K562 (cell line): ENCODE measurements around the gene MAK. TPM values are rescaled to one million over a fixed set of nuclear protein-coding genes. Genes with fewer than 3 reads are reported as not detected.

Experiments
- ASH1L ChIP-seq: fragments of 450-650 bp; IDR thresholded peaks from 2 replicates; pipeline ENCODE4 v1.6.1; 2018; ENCODE audit warnings: borderline replicate concordance, mild to moderate bottlenecking, low read depth; ENCODE audit not compliant: partially characterized antibody
- BCOR ChIP-seq: fragments of 450-650 bp; IDR thresholded peaks from 2 replicates; pipeline ENCODE4 v1.6.1; 2016
- CREM ChIP-seq: IDR thresholded peaks from 2 replicates; pipeline ENCODE4 v1.6.1; 2014; ENCODE audit warnings: antibody characterized with exemption, low read depth
- DDX20 ChIP-seq: fragments of 450-650 bp; IDR thresholded peaks from 2 replicates; pipeline ENCODE4 v1.6.1; 2016; ENCODE audit warnings: missing genetic modification characterization, low read depth, mild to moderate bottlenecking, missing compliant biosample characterization, moderate library complexity
- DPF2 ChIP-seq: fragments of 450-650 bp; IDR thresholded peaks from 2 replicates; pipeline ENCODE4 v1.6.1; 2016
- GATA2 ChIP-seq: sonication (generic); formaldehyde crosslinking; IDR thresholded peaks from 2 replicates; pipeline ENCODE4 v1.4.0; 2020; ENCODE audit warnings: mild to moderate bottlenecking, missing genetic modification reagents
- HNRNPH1 ChIP-seq: fragments of 200-400 bp; formaldehyde crosslinking; optimal IDR thresholded peaks from 2 replicates; pipeline ENCODE3; 2017; ENCODE audit warnings: low read depth, mild to moderate bottlenecking, low read length, moderate library complexity
- MEF2A ChIP-seq: IDR thresholded peaks from 2 replicates; pipeline ENCODE4 v1.6.1; 2011; ENCODE audit warnings: low read depth, mild to moderate bottlenecking, low read length, moderate library complexity; ENCODE audit not compliant: control insufficient read depth
- MTA2 ChIP-seq: fragments of 450-650 bp; IDR thresholded peaks from 2 replicates; pipeline ENCODE4 v1.6.1; 2016; ENCODE audit warnings: low read depth
- NONO ChIP-seq, 2 experiments: fragments of 200-400 bp in 1 of 2; fragments of 450-650 bp in 1 of 2; formaldehyde crosslinking in 1 of 2; IDR thresholded peaks; 2 replicates each; pipeline ENCODE4 v1.6.1; 2017; ENCODE audit warnings: low read depth in 2 of 2, mild to moderate bottlenecking in 2 of 2, moderate library complexity in 2 of 2, low read length in 1 of 2
- RBM39 ChIP-seq: fragments of 200-400 bp; formaldehyde crosslinking; optimal IDR thresholded peaks from 2 replicates; pipeline ENCODE3; 2018; ENCODE audit warnings: low read depth, low read length
- SMARCC2 ChIP-seq: fragments of 450-650 bp; IDR thresholded peaks from 2 replicates; pipeline ENCODE4 v1.6.1; 2017; ENCODE audit warnings: antibody characterized with exemption, moderate library complexity, mild to moderate bottlenecking, low read depth
- ZC3H4 ChIP-seq: sonication (generic); formaldehyde crosslinking; IDR thresholded peaks from 2 replicates; pipeline ENCODE4 v1.9.0; 2021; ENCODE audit warnings: missing genetic modification reagents, borderline replicate concordance
- ZNF384 ChIP-seq: IDR thresholded peaks from 2 replicates; pipeline ENCODE4 v1.6.1; 2012; ENCODE audit warnings: low read depth, low read length, improper control_type of control experiment
- polyA plus RNA-seq, 8 experiments: library from polyadenylated mRNA; depleted of rRNA in 4 of 8; stranded (reverse) in 5 of 8; unstranded in 3 of 8; fragments of >200 nt; fragmentation: Nextera tagmentation in 2 of 8; fragmentation: Illumina TruSeq in 1 of 8; extraction: Ambion mirVana in 2 of 8; extraction: Trizol in 1 of 8; gene quantifications; 2 replicates each; pipeline versions ENCODE4 v1.2.1 to v1.2.3, GENCODE V29; 2011 to 2014; ENCODE audit warnings: inconsistent platforms in 1 of 8, missing spikeins in 1 of 8
- total RNA-seq, 7 experiments: library from RNA; depleted of rRNA in 6 of 7; stranded (reverse); fragments of >200 nt in 6 of 7; fragmentation: Illumina TruSeq in 2 of 7; extraction: Trizol in 2 of 7; gene quantifications; 2 replicates each; pipeline versions ENCODE4 v1.2.1 to v1.2.3, GENCODE V29; 2011 to 2021; ENCODE audit warnings: low replicate concordance in 1 of 7
- TF ChIP-seq, protein P1 (sequence below): fragments of 450-650 bp; IDR thresholded peaks from 2 replicates; pipeline ENCODE4 v1.6.1; 2017; ENCODE audit warnings: antibody characterized with exemption
- TF ChIP-seq, protein P2 (sequence below): sonication (generic); formaldehyde crosslinking; IDR thresholded peaks from 2 replicates; pipeline ENCODE4 v1.8.0; 2022; ENCODE audit warnings: mild to moderate bottlenecking, missing genetic modification reagents, borderline replicate concordance
- TF ChIP-seq, protein P3 (sequence below): fragments of 250-450 bp; sonication (Bioruptor Pico); IDR thresholded peaks from 2 replicates; pipeline ENCODE4 v1.8.0; 2021; ENCODE audit warnings: mild to moderate bottlenecking, moderate library complexity
- TF ChIP-seq, protein P4 (sequence below): fragments of 250-450 bp; sonication (Bioruptor Pico); IDR thresholded peaks from 2 replicates; pipeline ENCODE4 v1.4.0; 2020; ENCODE audit warnings: borderline replicate concordance
- TF ChIP-seq, protein P5 (sequence below): sonication (generic); formaldehyde crosslinking; IDR thresholded peaks from 2 replicates; pipeline ENCODE4 v1.8.0; 2023; ENCODE audit warnings: mild to moderate bottlenecking, missing genetic modification reagents

The MAK gene
- total and polyA plus RNA-seq, 9 of the 15 experiments (the other 6 are each of a cell fraction or from before 2014, with no cell fraction given): 0.25 to 1.1 (median 0.53) TPM

DNA sequence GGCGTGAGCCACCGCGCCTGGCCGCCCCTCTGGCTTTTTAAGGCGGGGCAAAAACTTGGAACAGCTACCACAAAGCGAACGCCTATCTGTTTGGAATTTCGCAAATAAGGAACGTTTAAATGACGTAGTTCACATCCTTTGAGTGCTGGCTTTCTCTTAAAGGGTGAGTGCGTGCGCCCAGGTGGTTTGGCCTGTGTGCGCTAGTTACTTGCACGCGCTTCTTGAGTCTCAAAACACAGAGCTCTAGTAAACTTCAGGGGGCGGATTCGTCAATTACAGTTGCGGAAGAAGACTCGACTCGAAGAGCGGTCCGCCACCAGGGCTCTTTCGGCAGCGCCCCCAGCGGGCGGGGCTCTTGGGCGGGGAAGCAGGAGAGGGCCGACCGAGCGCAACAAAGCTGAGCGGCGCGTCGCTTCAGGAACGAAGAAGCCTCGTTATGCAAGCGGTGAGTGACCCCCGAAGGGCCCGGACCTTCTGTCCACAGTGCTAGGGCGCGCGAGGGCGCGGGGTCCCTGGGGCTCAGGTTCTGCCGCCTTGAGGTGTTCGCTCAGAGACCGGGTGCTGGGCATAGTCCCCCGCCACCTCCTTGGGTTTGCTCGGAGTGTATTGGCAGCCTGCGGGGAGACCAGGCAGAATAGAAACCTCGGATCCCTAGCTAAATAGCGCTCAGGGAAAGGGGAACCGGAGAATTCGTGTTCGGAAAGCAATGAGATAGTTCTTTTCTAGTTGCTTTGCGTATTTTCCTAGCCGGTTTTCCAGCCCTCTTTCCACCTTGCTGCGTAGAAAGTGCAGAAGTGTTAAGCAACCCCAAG, 48.6 kb upstream of the MAK start, which contains the start of gene SYCP2L (continued):
- TF ChIP-seq ASH1L (no peak), ZNF384 (no peak), HNRNPH1 (no peak), BCOR (peak; percentile 66; the same call in 1 of the 2 replicates), MTA2 (no peak), DDX20 (tag) (no peak), MEF2A (no peak), ZC3H4 (CRISPR knock-in tag) (no peak), NONO (IDR thresholded peaks at IDR 0.05; ENCODE audit: low read depth in 2 of 2, low read length in 1 of 2) (no peak), RBM39 (peak; percentile 42), CREM (peak; percentile 59), DPF2 (peak; percentile 62), GATA2 (CRISPR knock-in tag) (no peak), SMARCC2 (no peak; the same call in 1 of the 2 replicates)
- TF ChIP-seq, protein P1, sequence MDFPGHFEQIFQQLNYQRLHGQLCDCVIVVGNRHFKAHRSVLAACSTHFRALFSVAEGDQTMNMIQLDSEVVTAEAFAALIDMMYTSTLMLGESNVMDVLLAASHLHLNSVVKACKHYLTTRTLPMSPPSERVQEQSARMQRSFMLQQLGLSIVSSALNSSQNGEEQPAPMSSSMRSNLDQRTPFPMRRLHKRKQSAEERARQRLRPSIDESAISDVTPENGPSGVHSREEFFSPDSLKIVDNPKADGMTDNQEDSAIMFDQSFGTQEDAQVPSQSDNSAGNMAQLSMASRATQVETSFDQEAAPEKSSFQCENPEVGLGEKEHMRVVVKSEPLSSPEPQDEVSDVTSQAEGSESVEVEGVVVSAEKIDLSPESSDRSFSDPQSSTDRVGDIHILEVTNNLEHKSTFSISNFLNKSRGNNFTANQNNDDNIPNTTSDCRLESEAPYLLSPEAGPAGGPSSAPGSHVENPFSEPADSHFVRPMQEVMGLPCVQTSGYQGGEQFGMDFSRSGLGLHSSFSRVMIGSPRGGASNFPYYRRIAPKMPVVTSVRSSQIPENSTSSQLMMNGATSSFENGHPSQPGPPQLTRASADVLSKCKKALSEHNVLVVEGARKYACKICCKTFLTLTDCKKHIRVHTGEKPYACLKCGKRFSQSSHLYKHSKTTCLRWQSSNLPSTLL: no peak
- TF ChIP-seq, protein P2, sequence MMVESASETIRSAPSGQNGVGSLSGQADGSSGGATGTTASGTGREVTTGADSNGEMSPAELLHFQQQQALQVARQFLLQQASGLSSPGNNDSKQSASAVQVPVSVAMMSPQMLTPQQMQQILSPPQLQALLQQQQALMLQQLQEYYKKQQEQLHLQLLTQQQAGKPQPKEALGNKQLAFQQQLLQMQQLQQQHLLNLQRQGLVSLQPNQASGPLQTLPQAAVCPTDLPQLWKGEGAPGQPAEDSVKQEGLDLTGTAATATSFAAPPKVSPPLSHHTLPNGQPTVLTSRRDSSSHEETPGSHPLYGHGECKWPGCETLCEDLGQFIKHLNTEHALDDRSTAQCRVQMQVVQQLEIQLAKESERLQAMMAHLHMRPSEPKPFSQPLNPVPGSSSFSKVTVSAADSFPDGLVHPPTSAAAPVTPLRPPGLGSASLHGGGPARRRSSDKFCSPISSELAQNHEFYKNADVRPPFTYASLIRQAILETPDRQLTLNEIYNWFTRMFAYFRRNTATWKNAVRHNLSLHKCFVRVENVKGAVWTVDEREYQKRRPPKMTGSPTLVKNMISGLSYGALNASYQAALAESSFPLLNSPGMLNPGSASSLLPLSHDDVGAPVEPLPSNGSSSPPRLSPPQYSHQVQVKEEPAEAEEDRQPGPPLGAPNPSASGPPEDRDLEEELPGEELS: 0 out of 2 replicates have a peak, but pooled peaks have one; percentile 28
- TF ChIP-seq, protein P3, sequence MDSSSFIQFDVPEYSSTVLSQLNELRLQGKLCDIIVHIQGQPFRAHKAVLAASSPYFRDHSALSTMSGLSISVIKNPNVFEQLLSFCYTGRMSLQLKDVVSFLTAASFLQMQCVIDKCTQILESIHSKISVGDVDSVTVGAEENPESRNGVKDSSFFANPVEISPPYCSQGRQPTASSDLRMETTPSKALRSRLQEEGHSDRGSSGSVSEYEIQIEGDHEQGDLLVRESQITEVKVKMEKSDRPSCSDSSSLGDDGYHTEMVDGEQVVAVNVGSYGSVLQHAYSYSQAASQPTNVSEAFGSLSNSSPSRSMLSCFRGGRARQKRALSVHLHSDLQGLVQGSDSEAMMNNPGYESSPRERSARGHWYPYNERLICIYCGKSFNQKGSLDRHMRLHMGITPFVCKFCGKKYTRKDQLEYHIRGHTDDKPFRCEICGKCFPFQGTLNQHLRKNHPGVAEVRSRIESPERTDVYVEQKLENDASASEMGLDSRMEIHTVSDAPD: no peak
- TF ChIP-seq, protein P4, sequence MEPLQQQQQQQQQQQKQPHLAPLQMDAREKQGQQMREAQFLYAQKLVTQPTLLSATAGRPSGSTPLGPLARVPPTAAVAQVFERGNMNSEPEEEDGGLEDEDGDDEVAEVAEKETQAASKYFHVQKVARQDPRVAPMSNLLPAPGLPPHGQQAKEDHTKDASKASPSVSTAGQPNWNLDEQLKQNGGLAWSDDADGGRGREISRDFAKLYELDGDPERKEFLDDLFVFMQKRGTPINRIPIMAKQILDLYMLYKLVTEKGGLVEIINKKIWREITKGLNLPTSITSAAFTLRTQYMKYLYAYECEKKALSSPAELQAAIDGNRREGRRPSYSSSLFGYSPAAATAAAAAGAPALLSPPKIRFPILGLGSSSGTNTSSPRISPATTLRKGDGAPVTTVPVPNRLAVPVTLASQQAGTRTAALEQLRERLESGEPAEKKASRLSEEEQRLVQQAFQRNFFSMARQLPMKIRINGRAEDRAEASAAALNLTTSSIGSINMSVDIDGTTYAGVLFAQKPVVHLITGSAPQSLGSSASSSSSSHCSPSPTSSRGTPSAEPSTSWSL (CRISPR knock-in tag): peak; percentile 92; the same call in 1 of the 2 replicates
- TF ChIP-seq, protein P5, sequence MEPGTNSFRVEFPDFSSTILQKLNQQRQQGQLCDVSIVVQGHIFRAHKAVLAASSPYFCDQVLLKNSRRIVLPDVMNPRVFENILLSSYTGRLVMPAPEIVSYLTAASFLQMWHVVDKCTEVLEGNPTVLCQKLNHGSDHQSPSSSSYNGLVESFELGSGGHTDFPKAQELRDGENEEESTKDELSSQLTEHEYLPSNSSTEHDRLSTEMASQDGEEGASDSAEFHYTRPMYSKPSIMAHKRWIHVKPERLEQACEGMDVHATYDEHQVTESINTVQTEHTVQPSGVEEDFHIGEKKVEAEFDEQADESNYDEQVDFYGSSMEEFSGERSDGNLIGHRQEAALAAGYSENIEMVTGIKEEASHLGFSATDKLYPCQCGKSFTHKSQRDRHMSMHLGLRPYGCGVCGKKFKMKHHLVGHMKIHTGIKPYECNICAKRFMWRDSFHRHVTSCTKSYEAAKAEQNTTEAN (CRISPR knock-in tag): 0 out of 2 replicates have a peak, but pooled peaks have one; percentile 42
